AG20443 (cell line): ENCODE measurements around the gene ING4.
A peak's percentile ranks its signal among the peaks of the same experiment; 100 is the strongest.
"Not testable (repeated sequence)": the region's sequence is repeated elsewhere in the genome, so short reads cannot be mapped to it uniquely, and the experiment has no call there.

Experiments
- DNase-seq: peaks from one replicate; pipeline ENCODE4 v3.0.0; 2012; ENCODE audit warnings: low spot score, mixed read lengths

ING4 gene

DNA sequence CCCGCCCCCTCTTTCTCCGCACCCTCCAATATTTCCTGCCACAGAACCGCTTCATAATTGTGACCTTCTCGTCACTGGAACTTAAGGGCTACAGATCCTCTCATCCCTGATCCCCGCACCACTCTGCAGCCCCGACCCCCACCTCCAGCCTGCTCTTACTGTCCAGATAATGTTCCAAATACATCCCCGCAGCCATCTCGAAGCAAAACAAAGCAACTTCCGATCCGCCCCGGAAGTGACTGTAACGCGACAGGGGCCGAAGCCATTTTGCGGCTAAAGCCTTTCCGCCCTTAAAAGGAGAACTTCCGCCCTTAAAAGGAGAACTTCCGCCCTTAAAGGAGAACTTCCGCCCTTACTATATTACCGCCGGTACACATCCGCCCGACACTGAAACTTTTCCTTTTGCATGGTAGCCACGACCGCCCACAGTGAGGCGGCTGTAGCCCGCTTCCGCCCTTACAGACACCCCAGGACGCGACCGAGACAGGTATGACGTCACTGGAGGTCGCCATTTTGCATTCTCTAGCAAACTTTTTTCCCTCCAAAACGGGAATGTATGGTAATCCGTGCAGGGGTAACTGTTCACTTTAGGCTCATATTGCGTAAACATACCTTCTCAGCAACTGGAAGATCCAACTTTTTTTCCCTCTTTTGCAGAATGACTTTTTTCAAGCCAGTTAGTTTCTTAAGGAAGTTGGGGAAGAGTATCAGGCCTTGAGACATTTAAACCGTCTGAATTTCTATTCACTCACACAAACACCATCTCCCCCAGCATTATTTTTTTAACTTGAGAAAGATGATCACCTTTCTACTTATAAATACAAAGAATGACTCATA is at the start of gene ING4:
Gene ING4 (minus strand): TSS at position 214 of the 837 bp plus-strand sequence. CDS start 18 bp downstream, at position 196.
- peak; percentile 99 for DNase-seq

- no peak for DNase-seq
Observed at GRCh38 chr12:6708960-6709394, 46.1 kb upstream of the ING4 start.

GRCh38 chr12:6708351-6708750 is 45.4 kb upstream of the ING4 start:
- not testable (repeated sequence) for DNase-seq

- no peak for DNase-seq
Observed at GRCh38 chr12:6703631-6704030, 40.7 kb upstream of the ING4 start.

GRCh38 chr12:6701078-6701768 is 38.3 kb upstream of the ING4 start:
- no peak for DNase-seq

DNA sequence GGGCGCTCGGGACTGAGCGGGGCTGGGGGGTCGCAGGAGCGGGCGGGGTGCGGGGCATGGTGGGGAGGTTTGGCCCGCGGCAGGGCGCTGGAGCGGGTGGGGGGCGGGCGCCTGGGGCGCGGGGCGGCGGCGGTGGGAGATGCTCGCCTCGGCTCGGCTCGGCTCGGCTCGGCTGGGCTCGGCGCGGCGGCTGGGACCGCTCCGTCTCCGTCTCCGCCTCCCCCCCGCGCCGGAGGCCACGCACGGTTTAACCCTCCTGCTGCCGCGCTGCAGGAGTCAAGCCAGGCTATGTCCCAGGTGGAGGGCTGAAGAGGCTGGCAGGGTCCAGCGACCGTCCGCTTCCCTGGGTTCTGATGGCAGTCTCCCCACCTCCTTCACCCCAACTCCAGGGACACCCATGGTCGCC is 37.7 kb upstream of the ING4 start, which contains the start of gene PIANP:
Gene PIANP (minus strand): TSS at position 170 of the 406 bp plus-strand sequence. CDS start 2,754 bp downstream, outside the sequence.
- peak; percentile 81 for DNase-seq

- DNase-seq: peak; percentile 48
Observed at GRCh38 chr12:6699989-6700645, 37.2 kb upstream of the ING4 start.

DNA sequence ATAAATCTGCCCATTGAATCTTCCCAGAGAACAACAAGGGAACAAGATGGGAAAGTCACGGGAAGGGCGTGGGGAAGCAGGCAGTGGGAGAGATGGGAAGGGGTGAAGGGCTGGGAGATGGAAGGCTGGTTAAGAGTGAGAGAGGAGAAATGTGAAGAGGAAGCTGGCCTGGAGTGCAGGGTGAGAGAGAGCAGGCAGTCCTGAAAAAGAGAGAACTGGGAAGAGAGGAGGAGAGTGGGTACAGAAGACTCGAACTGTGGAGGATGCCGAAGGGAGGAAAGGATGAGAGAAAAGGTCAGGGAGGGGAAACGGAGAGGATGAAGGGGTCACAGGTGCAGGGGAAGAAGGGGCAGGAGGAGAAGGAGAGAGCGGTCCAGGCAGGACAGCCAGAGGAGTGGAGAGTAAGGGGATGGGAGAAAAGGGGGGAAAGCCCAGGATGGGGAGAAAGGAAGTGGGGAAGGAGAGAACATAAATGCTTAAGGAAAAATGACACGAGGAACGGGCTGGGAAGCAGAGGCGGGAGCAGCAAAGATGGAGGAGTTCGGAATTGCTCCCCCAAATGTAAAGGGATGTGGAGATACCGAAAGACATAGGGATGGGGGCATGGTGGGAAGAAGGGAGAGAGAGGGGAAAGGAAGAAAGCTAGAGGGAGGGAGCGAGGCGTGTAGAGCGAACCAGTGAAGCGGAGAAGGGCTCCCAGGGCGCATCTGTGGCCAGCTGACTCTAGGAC is 36.5 kb upstream of the ING4 start:
- DNase-seq: no peak

- DNase-seq: no peak
Observed at GRCh38 chr12:6698352-6699046, 35.6 kb upstream of the ING4 start.

- peak; percentile 82 for DNase-seq
Observed at GRCh38 chr12:6697584-6698351, 34.8 kb upstream of the ING4 start.

DNA sequence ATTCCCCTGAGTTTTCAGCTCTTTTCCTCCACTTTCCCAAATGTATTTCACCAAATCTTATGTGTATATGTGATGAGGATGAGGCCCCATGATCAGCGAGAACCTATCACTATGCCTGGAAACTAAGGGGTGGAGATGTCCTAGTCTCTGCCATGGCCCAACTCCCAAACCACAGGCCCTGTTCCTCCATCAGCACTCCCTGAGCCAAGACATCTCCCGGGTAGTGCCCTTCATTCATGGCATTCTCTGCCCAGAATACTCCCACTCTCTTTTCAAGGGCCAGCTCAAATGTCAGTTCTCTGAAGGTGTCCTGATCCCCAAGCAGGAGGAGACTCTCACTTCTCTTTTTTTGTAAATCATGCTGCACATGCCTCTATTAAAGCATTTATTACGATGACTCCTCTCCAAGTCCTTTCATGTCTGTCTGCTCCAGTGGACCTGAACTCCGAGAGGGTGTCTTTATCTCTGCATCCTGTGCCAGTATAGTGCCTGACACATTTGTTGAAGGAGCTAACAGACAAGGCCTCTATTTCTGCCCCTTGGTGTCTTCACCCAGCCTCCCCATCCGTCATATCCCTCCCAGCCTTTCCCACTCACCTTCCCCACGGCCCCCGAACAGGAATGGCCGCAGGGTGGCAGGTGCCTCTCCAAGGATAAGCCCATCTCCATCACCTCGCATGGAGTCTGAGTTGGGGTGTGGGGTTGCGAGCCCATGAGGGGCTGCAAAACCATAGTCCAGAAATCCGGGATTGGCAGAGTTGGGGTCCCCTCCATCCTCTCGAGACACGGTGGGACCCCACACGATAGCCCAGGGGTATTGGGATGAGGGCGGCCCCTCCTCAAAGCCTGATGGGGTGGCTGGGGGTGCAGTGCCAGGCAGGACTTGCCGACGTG is 34.0 kb upstream of the ING4 start:
- no peak for DNase-seq

DNA sequence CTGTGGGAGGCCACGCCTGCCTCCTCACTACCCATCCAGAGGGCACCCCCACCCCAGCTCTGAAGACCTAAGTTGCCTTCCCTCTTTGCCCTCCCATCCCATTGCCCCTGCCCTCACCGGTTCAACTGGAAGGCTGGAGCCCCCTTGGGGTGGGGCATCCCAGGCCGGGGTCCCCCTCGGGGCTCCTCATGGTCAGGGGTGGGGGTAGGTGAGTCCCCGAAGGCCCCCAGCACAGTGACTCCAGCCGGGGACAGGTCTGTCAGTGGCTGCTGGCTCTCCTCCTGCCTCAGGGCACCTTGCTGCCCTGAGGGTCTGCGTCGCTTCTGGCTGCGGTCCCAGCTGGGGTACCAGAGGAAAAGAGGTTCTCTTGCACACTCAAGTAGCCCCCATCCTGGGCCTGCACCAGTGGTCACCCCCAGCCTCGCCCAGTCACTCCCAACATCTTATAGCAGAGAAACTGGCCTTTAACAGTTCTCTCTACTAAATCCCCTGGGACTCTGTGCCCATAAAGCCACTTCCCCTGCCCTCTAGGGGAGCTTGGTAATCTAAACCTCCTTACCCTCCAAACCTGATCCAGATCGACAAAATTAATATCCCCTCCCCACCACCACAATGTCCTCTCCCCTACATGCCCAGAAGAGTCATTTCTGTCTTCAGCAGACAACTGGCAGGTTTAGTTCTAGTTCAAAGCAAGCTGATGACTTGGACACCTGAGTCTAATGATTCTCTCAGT is 32.6 kb upstream of the ING4 start:
- DNase-seq: no peak

GRCh38 chr12:6694701-6695100 is 31.8 kb upstream of the ING4 start:
- no peak for DNase-seq

DNA sequence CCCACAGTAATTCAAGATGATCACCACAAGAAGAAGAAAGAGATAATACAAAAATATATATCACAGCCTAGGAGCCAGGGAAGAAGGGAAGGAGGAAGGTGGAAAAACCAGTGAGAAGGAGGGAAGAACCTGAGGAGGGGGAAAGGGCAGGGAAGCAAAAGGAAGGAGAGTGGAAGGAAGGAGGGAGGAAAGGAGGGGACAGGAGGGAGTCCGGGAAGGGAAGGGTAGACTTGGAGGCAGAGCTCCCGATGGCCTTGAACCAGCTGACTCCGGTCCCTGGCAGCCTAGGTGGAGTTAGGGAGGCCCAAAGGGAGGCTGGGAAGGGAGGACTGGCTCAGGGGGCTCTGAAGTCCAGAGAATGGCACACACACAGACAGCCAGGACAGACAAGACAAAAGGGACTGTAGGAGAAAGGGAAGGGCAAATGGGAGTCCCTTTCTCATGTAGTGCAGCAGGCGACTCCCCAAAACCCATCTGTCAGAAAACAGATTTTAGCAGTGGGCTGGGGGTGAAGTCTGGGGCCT is 31.0 kb upstream of the ING4 start:
- no peak for DNase-seq

GRCh38 chr12:6692888-6693287 is 30.0 kb upstream of the ING4 start:
- no peak for DNase-seq

DNA sequence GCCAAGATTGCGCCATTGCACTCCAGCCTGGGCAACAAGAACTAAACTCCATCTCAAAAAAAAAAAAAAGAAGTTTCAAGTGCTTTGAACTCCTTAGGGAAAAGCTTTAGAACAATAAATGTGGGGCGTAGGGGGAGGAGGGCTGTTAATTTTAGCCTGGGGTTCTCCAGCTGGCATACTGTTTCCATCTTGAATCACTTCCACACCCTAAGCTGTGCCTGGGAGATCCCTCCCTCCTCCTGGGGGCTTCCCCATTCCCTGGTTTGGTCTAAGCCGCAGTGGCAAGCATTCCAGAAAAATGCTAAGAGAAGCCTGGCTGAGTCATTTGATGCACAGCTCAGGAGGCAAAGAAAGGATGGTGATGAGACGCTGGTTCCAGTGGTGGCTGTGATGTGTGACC is 28.6 kb upstream of the ING4 start:
- DNase-seq: no peak

- peak; percentile 97 for DNase-seq
Observed at GRCh38 chr12:6688999-6689882, 26.3 kb upstream of the ING4 start, which contains the start of gene ZNF384. Gene ZNF384, minus strand, starts transcription at chr12:6689375. Its CDS starts 9,855 bp downstream, at chr12:6679520.
